ENCODE results near the gene PLEKHN1.

PLEKHN1 gene

GRCh38 chr1:997713-997992 lies 31.4 kb downstream of the PLEKHN1 start (continued):
- TF ChIP-seq SP2 (tag by site-specific recombination; IDR thresholded peaks at IDR 0.05) (no peak), FEZF1 (tag by site-specific recombination; IDR thresholded peaks at IDR 0.05) (no peak), ZSCAN5A (tag by site-specific recombination; IDR thresholded peaks at IDR 0.05) (no peak), ZFP3 (tag by site-specific recombination; IDR thresholded peaks at IDR 0.05; ENCODE audit: low read depth) (no peak), PRDM4 (tag by site-specific recombination; IDR thresholded peaks at IDR 0.05) (0 out of 2 replicates have a peak, but pooled peaks have one; percentile 5), SCRT2 (tag by site-specific recombination; IDR thresholded peaks at IDR 0.05) (no peak), ZNF138 (tag by site-specific recombination; IDR thresholded peaks at IDR 0.05; ENCODE audit: borderline replicate concordance) (no peak), KLF7 (tag by site-specific recombination; IDR thresholded peaks at IDR 0.05; ENCODE audit: borderline replicate concordance) (0 out of 2 replicates have a peak, but pooled peaks have one; percentile 7), ZNF626 (tag by site-specific recombination; IDR thresholded peaks at IDR 0.05) (no peak), ZNF350 (tag by site-specific recombination; IDR thresholded peaks at IDR 0.05) (no peak), MEIS1 (CRISPR knock-in tag; IDR thresholded peaks at IDR 0.05; ENCODE audit: borderline replicate concordance) (no peak), PRDM10 (tag by site-specific recombination; IDR thresholded peaks at IDR 0.05) (no peak), ZNF677 (tag by site-specific recombination; IDR thresholded peaks at IDR 0.05) (no peak), ZNF280C (tag by site-specific recombination; IDR thresholded peaks at IDR 0.05) (no peak), ZBTB44 (tag by site-specific recombination; IDR thresholded peaks at IDR 0.05) (no peak)

Measured in HEK293 (cell line).